Adipocyte (in vitro differentiated cells): ENCODE data around the gene FOXA3.
A peak's percentile ranks its signal among the peaks of the same experiment; 100 is the strongest.

Source experiments
- DNase-seq: peaks from one replicate; pipeline ENCODE4 v3.0.0-alpha.2; 2015; ENCODE audit warnings: low read depth
- H3K27me3 ChIP-seq: replicated peaks from 2 replicates; pipeline ENCODE4 v1.7.0; 2013; ENCODE audit warnings: mild to moderate bottlenecking, low read length, moderate library complexity; ENCODE audit not compliant: control insufficient read depth, insufficient read depth
- H3K36me3 ChIP-seq: 2 replicates; pipeline ENCODE4 v1.7.0; 2013; ENCODE audit warnings: low read length, mild to moderate bottlenecking, moderate library complexity; ENCODE audit not compliant: control insufficient read depth, insufficient read depth, severe bottlenecking
- H3K4me1 ChIP-seq: 2 replicates; pipeline ENCODE4 v1.7.0; 2013; ENCODE audit warnings: mild to moderate bottlenecking, low read length, moderate library complexity; ENCODE audit not compliant: control insufficient read depth, insufficient read depth
- H3K4me3 ChIP-seq: 2 replicates; pipeline ENCODE4 v1.7.0; 2013; ENCODE audit warnings: mild to moderate bottlenecking, low read length, moderate library complexity
- H3K9ac ChIP-seq: 2 replicates; pipeline ENCODE4 v1.7.0; 2013; ENCODE audit warnings: mild to moderate bottlenecking, low read length, moderate library complexity
- H3K9me3 ChIP-seq: 2 replicates; pipeline ENCODE4 v1.7.0; 2013; ENCODE audit warnings: mild to moderate bottlenecking, low read length, moderate library complexity; ENCODE audit not compliant: control insufficient read depth

FOXA3 gene

GRCh38 chr19:45878043-45878794 is 14.1 kb downstream of the FOXA3 start:
- no peak for DNase-seq
- no peaks in the 10 kb centered on the region for H3K9me3 ChIP-seq
- no peaks in the 10 kb centered on the region for H3K36me3 ChIP-seq
- no peak overlapping the region for H3K9ac ChIP-seq
- peaks cover 6% of the 10 kb centered on the region for H3K4me1 ChIP-seq
- no peak overlapping the region for H3K4me3 ChIP-seq
- H3K27me3 ChIP-seq, result peaks cover 6% of the 10 kb centered on the region

- Histone ChIP-seq H3K9ac (no peak overlapping the region), H3K9me3 (no peaks in the 10 kb centered on the region), H3K4me1 (peaks cover 12% of the 10 kb centered on the region), H3K36me3 (no peaks in the 10 kb centered on the region), H3K4me3 (no peak overlapping the region), H3K27me3 (peaks cover 6% of the 10 kb centered on the region)
- no peak for DNase-seq
Measured at GRCh38 chr19:45879055-45879454, 14.9 kb downstream of the FOXA3 start.

DNA sequence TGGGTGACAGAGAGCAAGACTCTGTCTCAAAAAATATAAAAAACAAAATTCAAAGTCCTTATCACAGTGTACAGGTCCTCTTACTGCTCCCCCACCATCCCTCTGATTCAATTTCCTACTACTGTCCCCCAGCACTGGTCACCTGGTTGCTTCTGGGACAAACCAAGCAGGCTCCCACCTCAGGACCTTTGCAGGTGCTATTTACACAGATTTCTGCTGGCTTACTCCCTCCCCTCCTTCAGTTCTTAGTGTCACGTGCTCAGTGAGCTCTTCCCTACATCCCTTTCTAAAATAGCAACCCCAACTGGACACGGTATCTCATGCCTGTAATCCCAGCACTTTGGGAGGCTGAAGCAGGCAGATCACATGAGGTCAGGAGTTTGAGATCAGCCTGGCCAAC is 15.8 kb downstream of the FOXA3 start:
- Histone ChIP-seq H3K27me3 (peaks cover 6% of the 10 kb centered on the region), H3K9ac (no peak overlapping the region), H3K36me3 (no peaks in the 10 kb centered on the region), H3K4me1 (peaks cover 21% of the 10 kb centered on the region), H3K9me3 (no peaks in the 10 kb centered on the region), H3K4me3 (no peak overlapping the region)
- DNase-seq, result no peak

GRCh38 chr19:45881082-45881908 is 17.2 kb downstream of the FOXA3 start:
- H3K27me3 ChIP-seq, result peaks cover 6% of the 10 kb centered on the region
- no peak overlapping the region for H3K9ac ChIP-seq
- H3K36me3 ChIP-seq, result no peaks in the 10 kb centered on the region
- no peaks in the 10 kb centered on the region for H3K9me3 ChIP-seq
- no peak for DNase-seq
- H3K4me3 ChIP-seq, result no peak overlapping the region
- peaks cover 25% of the 10 kb centered on the region for H3K4me1 ChIP-seq

DNA sequence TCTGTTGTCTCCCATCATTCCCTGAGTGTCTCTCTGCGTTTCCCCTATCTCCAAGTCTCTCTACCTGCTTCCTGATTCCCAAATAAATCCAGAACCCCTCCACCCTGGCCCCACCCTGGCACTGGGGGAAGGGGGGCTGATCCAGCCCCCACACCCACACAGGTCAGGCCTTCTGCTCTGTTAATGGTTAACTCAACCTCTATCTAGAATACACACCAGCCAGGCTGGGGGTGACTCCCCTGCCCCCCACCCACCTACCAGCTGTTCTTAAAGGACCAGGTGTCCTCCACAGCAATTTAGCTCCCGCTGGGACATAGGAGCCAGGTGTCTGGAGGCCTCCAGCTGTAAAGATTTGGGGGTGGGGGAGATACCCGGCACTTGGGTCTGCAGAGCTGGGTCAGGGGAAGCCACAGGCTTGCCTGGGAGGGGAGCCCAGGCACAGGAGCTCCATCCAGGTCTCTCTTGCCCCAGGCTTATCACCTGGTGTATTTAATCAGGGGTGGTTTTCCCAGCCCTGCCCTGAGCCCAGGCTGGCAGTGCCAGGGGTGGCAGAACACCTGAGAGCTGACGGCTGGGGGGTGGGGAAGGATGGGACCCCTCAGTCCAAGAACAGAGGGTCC is 17.9 kb downstream of the FOXA3 start:
- Histone ChIP-seq H3K4me3 (no peak overlapping the region), H3K27me3 (peaks cover 6% of the 10 kb centered on the region)
- no peak for DNase-seq

GRCh38 chr19:45882652-45883585 is 18.8 kb downstream of the FOXA3 start:
- H3K9me3 ChIP-seq, result no peaks in the 10 kb centered on the region
- no peaks in the 10 kb centered on the region for H3K36me3 ChIP-seq
- peak overlapping the region; percentile 19 for H3K9ac ChIP-seq
- peak; percentile 92 for DNase-seq
- peak overlapping the region; percentile 49 for H3K4me3 ChIP-seq
- H3K27me3 ChIP-seq, result peaks cover 4% of the 10 kb centered on the region
- peaks cover 29% of the 10 kb centered on the region for H3K4me1 ChIP-seq

More for the DNA sequence above, 17.9 kb downstream of the FOXA3 start:
- H3K9ac ChIP-seq, result no peak overlapping the region
- H3K9me3 ChIP-seq, result no peaks in the 10 kb centered on the region
- H3K36me3 ChIP-seq, result no peaks in the 10 kb centered on the region
- H3K4me1 ChIP-seq, result peaks cover 26% of the 10 kb centered on the region

DNA sequence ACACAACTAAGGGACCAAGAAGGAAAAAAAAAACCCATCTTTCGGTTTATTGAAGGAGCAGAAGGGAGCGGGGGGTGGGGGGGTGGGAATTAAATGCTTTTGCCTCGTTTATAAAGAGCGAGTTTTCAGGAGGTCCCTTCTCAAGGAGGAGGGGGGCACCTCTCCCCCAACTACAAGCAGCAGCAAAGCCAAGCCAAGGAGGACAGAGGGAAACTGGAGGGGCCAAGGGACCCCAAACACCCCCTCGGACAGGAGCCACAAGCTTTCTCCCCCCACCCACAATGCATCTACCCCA is 19.4 kb downstream of the FOXA3 start:
- peaks cover 4% of the 10 kb centered on the region for H3K27me3 ChIP-seq
- H3K9me3 ChIP-seq, result no peaks in the 10 kb centered on the region
- no peaks in the 10 kb centered on the region for H3K36me3 ChIP-seq
- no peak for DNase-seq
- H3K9ac ChIP-seq, result peak overlapping the region; percentile 67
- peaks cover 29% of the 10 kb centered on the region for H3K4me1 ChIP-seq
- no peak overlapping the region for H3K4me3 ChIP-seq

GRCh38 chr19:45883881-45884681 is 20.0 kb downstream of the FOXA3 start:
- H3K36me3 ChIP-seq, result no peaks in the 10 kb centered on the region
- H3K9ac ChIP-seq, result peak overlapping the region; percentile 67

DNA sequence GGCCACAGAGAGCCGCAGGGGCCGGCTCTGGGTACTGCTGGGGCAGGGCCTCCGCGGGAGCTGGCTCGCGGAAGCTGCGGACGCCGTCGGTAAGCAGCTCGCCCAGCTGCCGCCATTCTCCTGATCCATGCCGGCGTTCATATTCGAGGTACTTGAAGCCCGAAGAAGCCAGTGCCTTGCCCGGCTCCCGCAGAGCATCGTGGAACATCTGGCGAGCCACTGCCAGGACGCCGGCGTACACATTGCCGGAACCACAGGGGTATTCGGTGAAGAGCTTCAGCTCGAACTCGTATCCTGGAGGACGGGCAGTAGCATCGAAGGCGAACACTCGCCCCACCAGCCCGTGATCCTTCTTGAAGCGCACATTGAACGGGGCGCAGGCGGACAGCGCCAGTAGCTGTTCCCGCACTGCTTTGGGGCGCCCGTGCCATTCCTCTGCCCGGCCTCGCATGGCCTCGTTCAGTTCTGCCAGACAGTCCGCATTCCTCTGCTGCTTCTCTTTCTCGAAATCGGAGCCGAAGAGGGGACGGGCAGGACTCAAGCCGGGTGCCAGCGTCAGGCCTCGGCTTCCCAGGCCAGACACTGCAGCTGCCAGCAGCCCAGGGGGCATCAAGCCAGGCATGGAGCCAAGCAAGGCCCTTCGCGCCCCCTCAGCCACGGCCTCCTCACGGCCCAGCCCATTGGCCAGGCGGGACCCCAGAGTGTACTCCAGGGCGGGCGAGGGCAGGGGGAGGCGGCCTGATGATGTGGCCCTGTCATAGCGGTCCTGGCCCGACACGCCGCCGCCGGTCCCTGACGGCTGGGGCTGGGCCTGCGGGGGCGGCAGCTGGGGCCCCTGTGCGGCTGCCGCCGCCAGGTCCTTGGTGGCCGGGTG is 20.8 kb downstream of the FOXA3 start:
- Histone ChIP-seq H3K9ac (peak overlapping the region; percentile 91), H3K4me1 (peaks cover 29% of the 10 kb centered on the region), H3K9me3 (no peaks in the 10 kb centered on the region), H3K27me3 (peaks cover 2% of the 10 kb centered on the region), H3K4me3 (peak overlapping the region; percentile 82), H3K36me3 (peaks cover under 1% of the 10 kb centered on the region)
- DNase-seq, result no peak

More at GRCh38 chr19:45883881-45884681, 20.0 kb downstream of the FOXA3 start:
- no peak overlapping the region for H3K4me3 ChIP-seq
- DNase-seq, result no peak
- H3K4me1 ChIP-seq, result peaks cover 29% of the 10 kb centered on the region
- H3K27me3 ChIP-seq, result peaks cover 4% of the 10 kb centered on the region
- H3K9me3 ChIP-seq, result no peaks in the 10 kb centered on the region
